SKM-1 (cell line): ENCODE data around the gene FAM135A.
A peak's percentile ranks its signal among the peaks of the same experiment; 100 is the strongest.
"Not testable (repeated sequence)": the region's sequence is repeated elsewhere in the genome, so short reads cannot be mapped to it uniquely, and the experiment has no call there.

Source experiments
- DNase-seq: peaks from one replicate; lab custom pipeline; 2025; ENCODE audit not compliant: unreplicated experiment; lab: John Stamatoyannopoulos, UW

The FAM135A gene

GRCh38 chr6:70396163-70396562, 17.1 kb upstream of the FAM135A start:
- DNase-seq: no peak

DNA sequence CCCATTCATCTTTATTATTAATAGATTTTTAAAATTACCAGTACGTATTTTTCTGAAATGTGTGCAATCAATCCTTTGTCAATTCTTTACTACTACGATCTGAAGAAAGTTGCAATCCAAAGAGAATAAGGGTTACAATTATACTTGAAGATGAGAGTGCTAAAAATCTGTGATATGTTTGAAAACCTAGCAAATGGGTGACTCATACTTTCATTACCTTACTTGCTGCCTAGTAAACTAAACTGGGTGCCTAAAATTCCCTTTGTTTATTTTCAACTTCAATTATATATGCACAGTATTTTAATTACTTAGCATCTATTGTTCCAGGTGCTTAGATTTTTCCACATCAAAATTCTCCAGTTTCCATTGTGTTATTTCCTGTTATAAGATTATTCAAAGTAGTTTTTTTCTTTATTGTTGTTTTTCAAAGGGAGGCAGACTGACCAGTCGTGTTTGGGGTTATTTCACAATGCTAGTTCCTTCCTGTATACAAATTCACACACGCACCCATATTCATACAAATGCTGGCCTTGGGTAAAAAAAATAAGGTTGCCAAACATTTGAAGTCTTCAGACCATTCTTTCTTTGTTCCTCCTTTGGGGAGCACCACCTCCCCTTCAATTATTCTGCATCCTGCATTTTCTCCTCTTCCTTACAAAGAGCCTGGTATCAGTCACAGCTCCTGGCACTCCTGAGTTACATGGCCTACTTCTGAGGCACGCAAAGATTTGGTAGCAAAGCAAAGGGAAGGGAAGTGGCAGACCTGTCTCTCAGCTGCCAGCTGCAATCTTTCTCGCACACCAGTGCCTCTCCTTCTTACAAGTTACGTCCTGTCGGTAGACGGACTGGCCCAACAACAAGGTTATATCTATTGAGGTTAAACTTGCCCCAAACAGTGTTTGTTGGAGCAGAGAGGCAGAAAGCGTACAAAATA, 16.2 kb upstream of the FAM135A start:
- peak; percentile 9 for DNase-seq

DNA sequence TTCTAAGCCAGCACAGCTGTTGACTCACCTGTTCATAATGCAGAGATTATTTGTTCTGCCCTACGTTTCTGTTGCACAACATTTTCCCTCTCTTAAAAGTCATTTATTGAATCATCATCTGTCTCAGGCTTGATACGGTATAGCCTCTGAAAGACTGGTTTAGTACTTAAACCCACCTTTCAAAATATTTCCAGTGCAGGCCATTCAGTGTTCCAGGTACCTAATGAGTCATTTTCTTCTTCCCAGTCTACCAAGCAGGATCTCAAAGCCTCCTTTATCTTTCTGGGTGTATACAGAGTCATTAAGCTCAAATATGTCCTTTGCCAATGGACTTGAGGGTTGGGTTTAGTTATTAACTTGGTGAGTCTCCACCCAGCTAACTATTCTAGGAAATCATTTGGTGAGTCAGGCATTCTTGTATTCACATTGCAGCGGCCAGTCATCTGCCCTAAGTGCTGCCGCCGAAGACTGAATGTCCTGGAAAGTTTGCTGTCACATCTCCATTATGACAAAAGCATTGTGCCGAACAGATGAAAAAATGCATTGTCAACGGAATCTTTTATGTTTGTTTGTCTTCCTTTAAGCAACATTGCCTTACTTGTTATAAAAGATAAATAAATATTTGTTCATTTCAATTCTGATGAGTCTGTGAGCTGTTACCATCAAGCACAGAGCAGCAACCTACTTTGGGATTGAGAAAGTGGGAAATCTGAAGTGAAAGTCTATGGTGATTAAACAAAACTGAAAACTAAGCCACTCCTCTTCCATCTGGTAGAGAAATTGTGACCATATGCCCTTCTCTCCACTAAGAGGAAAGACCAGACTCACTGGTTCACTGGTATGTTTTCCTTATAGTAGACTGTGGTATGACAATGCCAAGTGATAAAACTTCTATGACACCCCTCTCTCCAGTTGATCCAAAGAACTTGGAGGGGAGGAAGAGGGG, 14.3 kb upstream of the FAM135A start:
- DNase-seq: no peak

DNA sequence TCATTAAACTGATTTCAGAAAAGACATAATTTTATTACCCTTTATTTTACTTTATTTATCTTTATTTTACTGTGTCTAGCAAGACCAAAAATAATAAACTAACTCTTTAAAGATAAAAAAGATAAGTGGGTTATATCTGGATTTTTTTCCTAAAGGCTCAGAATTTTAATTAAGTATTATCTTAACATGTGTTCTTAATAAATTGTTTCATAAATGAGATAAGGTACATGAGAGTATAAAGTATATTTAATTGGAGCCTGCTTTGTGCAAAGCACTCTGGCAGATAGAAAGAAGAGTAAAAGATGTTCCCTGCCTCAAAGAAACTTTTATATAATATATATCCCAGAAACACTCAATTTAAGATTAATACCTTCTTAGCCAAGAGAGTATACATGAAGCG, 8.7 kb upstream of the FAM135A start:
- DNase-seq: no peak

DNA sequence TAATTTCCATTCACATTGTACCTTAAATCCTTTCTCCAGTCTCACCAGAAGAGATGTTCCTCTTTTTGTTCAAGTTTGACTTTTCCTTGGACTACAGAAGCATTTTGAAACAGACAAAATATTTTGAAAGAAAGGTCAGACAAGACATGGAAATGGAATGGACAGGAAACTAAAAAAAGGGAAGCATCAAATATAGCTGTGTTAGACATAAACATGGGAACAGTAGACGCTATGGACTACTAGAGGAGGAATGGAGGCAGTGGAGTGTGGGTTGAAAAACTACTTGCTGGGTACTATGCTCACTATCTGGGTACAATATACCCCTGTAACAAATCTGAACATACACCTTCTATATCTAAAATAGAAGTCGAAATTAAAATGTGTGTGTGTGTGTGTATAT, 4.1 kb upstream of the FAM135A start:
- peak; percentile 53 for DNase-seq

DNA sequence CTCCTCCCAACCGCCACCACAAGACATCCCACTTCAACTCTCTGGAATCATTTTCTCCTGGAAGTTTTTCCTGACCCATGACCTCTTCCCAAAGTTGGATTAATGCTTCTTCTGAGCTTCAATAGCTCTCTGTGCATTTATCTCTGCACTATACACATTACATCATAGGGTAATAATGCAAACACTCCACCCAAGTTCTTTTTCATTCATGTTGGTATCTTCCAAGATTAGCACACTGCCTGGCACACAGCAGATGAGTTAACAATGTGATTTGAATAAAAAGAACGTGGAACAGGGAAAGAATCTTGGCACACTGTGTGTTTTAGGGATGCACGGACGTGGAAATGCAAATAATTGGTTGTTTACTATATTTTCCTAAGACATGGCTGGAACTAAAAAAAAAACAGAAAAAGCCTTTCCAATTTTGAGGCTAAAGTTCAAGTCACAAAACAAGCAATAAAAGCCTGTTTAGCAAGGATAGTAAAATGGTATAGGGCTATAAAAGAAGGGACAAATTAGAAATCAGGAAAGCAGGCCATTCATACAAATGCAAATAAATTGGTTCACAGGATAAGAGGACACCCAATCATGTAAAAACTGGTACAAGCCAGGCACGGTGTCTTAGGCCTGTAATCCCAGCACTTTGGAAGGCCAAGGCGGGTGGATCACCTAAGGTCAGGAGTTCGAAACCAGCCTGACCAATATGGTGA, 1.6 kb upstream of the FAM135A start:
- DNase-seq: no peak

GRCh38 chr6:70412252-70413113, 825 bp upstream of the FAM135A start:
- no peak for DNase-seq

DNA sequence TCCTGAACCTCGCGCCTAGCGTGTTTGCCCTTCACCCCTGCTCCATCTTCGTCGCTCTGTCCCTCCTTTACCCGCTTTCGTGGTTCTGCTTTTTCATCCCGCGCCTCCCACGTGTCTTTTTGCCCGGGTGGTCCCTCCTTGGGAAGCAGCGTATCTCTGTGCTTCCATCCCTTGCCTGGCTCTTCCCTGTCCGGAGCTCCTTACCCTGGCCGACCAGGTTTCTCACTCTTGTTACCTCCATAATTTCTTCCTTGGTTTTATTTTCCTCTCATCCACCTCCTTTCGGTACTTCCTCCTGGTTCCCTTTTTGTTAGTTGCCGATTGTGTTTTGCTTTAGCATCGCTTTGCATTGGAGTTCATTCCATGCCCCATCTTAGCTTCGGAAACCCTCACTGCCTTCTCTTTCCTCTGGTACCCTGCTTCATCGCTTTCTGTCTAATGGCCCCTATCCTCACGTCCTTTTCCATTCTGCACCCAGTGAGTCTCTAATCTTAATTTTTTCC, 735 bp downstream of the FAM135A start:
- peak; percentile 19 for DNase-seq

DNA sequence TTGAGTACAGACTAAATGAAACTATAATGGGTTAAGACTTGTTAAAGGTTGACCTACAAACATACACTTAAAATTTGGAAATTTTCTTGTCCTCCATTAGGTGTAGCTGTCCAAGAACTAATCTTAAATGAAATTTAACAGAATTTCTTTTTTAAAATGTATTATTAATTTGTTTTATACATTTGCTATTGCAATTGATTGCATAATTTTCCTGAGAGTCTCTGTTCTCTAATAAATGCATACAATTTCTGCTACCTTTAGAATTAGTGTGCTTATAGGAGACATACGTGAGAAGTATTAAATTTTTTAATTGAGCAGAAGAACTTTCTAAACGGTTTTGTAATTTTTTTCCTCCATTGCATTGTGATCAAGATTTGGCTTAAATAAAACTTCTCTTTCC, 1.5 kb downstream of the FAM135A start:
- no peak for DNase-seq

- no peak for DNase-seq
These were observed 1.9 kb downstream of the FAM135A start for GRCh38 chr6:70415247-70415646.

- no peak for DNase-seq
These were observed 2.4 kb downstream of the FAM135A start for GRCh38 chr6:70415660-70416059.

GRCh38 chr6:70421509-70421908, 8.2 kb downstream of the FAM135A start:
- no peak for DNase-seq

GRCh38 chr6:70423189-70424134, 10.2 kb downstream of the FAM135A start:
- no peak for DNase-seq

- no peak for DNase-seq
These were observed 11.0 kb downstream of the FAM135A start for GRCh38 chr6:70424291-70424690.

DNA sequence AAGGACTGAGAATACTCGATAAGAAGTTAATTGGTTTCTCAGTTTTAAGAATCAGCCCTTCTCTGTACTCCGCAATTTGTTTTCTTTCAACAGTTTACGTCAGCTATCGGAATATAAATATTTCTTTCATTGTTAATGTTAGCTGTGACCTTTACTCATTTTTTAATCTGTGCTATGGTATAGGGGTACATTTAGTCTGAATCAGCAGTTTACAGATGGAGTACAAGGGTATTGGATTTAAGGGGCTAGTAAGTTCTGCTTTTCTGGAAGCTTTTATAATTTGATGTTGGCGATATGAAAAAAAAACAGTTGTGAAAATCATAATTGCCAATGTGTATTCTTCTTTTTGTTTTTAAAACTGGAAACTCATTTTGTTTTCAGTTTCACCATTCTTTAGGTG, 23.0 kb downstream of the FAM135A start:
- no peak for DNase-seq

DNA sequence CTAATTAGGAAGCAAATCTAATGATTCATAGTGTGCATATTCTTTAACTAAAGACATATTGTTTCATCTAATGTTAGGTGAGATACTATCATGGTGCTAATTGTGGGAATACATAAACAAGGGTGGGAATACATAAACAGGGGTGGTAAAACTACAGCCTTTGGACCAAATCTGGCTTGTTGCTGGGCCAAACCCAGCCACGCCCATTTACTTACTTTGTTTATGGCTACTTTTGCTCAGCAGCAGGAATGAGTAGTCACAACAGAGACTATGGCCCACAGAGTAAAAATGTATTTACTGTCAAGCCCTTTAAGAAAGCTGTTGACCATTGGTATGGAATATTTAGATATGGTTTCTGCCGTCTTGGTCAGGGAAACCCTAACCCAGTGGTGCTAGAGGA, 31.7 kb downstream of the FAM135A start:
- DNase-seq: no peak

DNA sequence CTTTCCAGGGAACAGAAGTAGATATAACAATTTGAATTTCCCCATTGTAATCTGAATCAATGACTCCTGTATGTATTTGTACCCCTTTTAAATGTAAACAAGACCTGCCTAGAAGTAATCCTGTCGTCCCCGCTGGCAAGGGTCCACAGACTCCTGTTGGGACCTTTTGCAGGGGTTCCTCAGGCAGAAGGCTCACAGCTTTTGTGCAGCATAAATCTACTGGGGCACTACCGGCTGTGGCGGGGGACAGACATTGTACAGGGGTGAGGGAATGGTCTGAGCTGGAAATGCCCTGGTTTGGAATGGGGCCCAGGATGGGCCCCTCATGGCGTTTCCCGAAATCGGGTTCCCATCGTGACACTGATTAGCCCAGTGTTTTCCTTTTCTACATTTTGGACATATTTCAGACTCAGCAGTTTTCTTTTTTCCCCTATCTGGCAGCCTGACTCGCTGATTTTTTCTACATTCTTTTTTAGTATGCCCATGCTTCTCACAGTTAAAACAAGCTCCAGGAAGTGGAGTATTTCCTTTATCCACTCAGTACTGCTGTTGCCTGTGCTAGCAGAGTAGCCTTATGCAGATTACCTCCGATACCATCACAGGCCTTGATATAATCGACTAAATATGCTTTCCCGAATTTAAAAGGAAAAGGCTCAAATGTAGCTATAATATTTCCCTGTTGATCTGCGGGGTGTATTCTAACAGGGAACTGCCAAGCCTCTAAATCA, 34.2 kb downstream of the FAM135A start:
- not testable (repeated sequence) for DNase-seq

DNA sequence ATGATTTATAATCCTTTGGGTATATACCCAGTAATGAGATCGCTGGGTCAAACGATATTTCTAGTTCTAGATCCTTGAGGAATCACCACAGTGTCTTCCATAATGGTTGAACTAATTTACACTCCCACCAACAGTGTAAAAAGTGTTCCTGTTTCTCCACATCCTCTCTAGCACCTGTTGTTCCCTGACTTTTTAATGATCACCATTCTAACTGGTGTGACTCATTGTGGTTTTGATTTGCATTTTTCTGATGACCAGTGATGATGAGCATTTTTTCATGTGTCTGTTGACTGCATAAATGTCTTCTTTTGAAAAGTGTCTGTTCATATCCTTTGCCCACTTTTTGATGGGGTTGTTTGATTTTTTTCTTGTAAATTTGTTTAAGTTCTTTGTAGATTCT, 40.6 kb downstream of the FAM135A start:
- not testable (repeated sequence) for DNase-seq
